GM12864 (cell line): ENCODE data around the gene ADAM33.

Experiments used
- DNase-seq: peaks from one replicate; pipeline ENCODE4 v3.0.0-alpha.2; 2011; ENCODE audit warnings: low read depth
- H3K4me3 ChIP-seq: 2 replicates; pipeline ENCODE4 v1.5.1; 2011; ENCODE audit warnings: mild to moderate bottlenecking, low read depth, low read length, control low read depth
- CTCF ChIP-seq: IDR thresholded peaks from 2 replicates; pipeline ENCODE4 v1.5.1; 2011; ENCODE audit warnings: low read depth, mild to moderate bottlenecking, moderate library complexity, low read length, control low read depth, inconsistent platforms; ENCODE audit errors: missing control alignments

ADAM33 gene

GRCh38 chr20:3716195-3716834 is 34.5 kb upstream of the ADAM33 start:
- TF ChIP-seq CTCF = peak; percentile 80
- H3K4me3 ChIP-seq = no peak overlapping the region
- peak; percentile 16 for DNase-seq

- DNase-seq = no peak
- TF ChIP-seq CTCF = no peak
- no peak overlapping the region for H3K4me3 ChIP-seq
Observed at GRCh38 chr20:3714092-3714491, 32.3 kb upstream of the ADAM33 start.

- no peak within 1 kb of the TSS for H3K4me3 ChIP-seq
- no peak for DNase-seq
- no peak for TF ChIP-seq CTCF
Observed at GRCh38 chr20:3712279-3712873, 30.6 kb upstream of the ADAM33 start, which contains the start of gene SIGLEC1. SIGLEC1 (minus strand) TSS chr20:3712600; CDS start chr20:3707128, 5,472 bp downstream.

- H3K4me3 ChIP-seq = no peak overlapping the region
- DNase-seq = no peak
- TF ChIP-seq CTCF = no peak
Observed at GRCh38 chr20:3711484-3711941, 29.7 kb upstream of the ADAM33 start.

- no peak for DNase-seq
- TF ChIP-seq CTCF = peak; percentile 90
- no peak overlapping the region for H3K4me3 ChIP-seq
Observed at GRCh38 chr20:3710703-3711483, 29.1 kb upstream of the ADAM33 start.

- TF ChIP-seq CTCF = peak; percentile 8
- no peak for DNase-seq
- H3K4me3 ChIP-seq = no peak overlapping the region
Observed at GRCh38 chr20:3710011-3710466, 28.2 kb upstream of the ADAM33 start.
